ENCODE measurements around the gene FNDC3B. TPM values are rescaled to one million over a fixed set of nuclear protein-coding genes. Genes with fewer than 3 reads are reported as not detected.

The FNDC3B gene
- total and polyA plus RNA-seq, 9 of the 15 experiments (the other 6 are each of a cell fraction or from before 2014, with no cell fraction given): 7.0 to 35.8 (median 16.2) TPM

DNA sequence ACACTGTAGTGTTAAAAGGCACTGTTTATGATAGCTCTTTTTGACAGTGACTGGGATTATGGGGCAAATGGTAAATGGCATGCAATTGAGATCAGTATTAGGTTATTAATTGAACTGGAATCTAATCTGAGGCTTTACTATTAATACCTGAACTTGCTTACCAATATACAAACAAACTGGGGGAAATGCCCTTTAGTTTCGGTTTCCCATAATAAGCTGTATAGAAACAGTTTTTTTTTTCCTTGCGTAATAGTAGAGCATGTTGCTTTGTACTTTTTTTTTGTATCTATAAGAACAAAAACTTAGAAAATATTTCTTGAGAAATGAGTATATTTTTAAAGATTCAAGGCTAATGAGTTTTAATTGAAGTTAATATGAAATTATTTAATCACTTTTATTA is 95.0 kb downstream of the FNDC3B start:
- in situ Hi-C loops (cut with MboI): no loop called here
- TF ChIP-seq ZNF263 (CRISPR knock-in tag; IDR thresholded peaks at IDR 0.05; ENCODE audit: borderline replicate concordance): no peak
- no peak for TF ChIP-seq ZNF239 (CRISPR knock-in tag; IDR thresholded peaks at IDR 0.05)
- peak; percentile 66 for TF ChIP-seq CEBPB (tag; IDR thresholded peaks at IDR 0.05)
- no peak for TF ChIP-seq CEBPG (CRISPR knock-in tag; IDR thresholded peaks at IDR 0.05)
- TF ChIP-seq CEBPG (tag; conservative IDR thresholded peaks at IDR 0.05 in 1 of 2, IDR thresholded peaks at IDR 0.05 in 1 of 2): peak; percentile 27 to 55; a peak in 3 of 4 replicates
- ATAC-seq: no peak
- intact Hi-C loops (cut with micrococcal nuclease): loop anchor here (5.0 kb wide), 1 partner anchor 97 kb away; the partner anchor contains the start of gene FNDC3B
- H3K9ac ChIP-seq (ENCODE audit: insufficient read depth in 1 of 2, low read depth in 2 of 2, low read length in 2 of 2): no peak overlapping the region
- WGBS (ENCODE audit: insufficient coverage, low coverage, missing lambda C conversion rate): 96% methylated on average over 2 of the region's 2 CpGs
- H3K4me1 ChIP-seq (replicated peaks in 1 of 2; ENCODE audit: control insufficient read depth in 2 of 2, insufficient read depth in 2 of 2, low read length in 2 of 2): peaks cover 0 to 44% of the 10 kb centered on the region in 2 experiments; a peak in 4 of 5 replicates
- DNase-seq (ENCODE audit: extremely low read depth in 1 of 4, low spot score in 3 of 4): no peak
- no TSS peak for BruUV-seq (replicated peaks)
- no peak overlapping the region for H3K4me2 ChIP-seq (ENCODE audit: insufficient read depth, low read length)
- H3K4me3 ChIP-seq: no peak overlapping the region
- H2AFZ ChIP-seq (ENCODE audit: low read depth, low read length): no peak overlapping the region
- 0 out of 2 replicates have a peak, but pooled peaks cover 2% of the 10 kb centered on the region for H3K9me3 ChIP-seq (replicated peaks; ENCODE audit: control insufficient read depth, insufficient read depth, low read depth, low read length)
- no peaks in the 10 kb centered on the region for H4K20me1 ChIP-seq (replicated peaks; ENCODE audit: control insufficient read depth, insufficient read depth, low read length)
- CTCF ChIA-PET (ENCODE audit: low intra/inter-chr PET ratio): no interaction called here
- no peak for FAIRE-seq
- no peaks in the 10 kb centered on the region for H3K27me3 ChIP-seq (ENCODE audit: control insufficient read depth in 2 of 2, insufficient read depth in 2 of 2, low read length in 2 of 2)
- no peaks in the 10 kb centered on the region for H3K9me1 ChIP-seq (ENCODE audit: control insufficient read depth, insufficient read depth, low read length)
- H3K79me2 ChIP-seq (ENCODE audit: control insufficient read depth, insufficient read depth, low read length): peaks cover 42% of the 10 kb centered on the region
- H3K27ac ChIP-seq (ENCODE audit: extremely low read depth, low read depth, low read length): no peak overlapping the region
- POLR2A ChIA-PET: interaction anchor here (1.0 to 1.6 kb wide), 2 partner anchors 13 to 15 kb away, joined by 3 to 6 read pairs; no protein-coding TSS in a partner anchor
- H3K36me3 ChIP-seq (ENCODE audit: control insufficient read depth, insufficient read depth, low read length): peaks cover 16% of the 10 kb centered on the region

DNA sequence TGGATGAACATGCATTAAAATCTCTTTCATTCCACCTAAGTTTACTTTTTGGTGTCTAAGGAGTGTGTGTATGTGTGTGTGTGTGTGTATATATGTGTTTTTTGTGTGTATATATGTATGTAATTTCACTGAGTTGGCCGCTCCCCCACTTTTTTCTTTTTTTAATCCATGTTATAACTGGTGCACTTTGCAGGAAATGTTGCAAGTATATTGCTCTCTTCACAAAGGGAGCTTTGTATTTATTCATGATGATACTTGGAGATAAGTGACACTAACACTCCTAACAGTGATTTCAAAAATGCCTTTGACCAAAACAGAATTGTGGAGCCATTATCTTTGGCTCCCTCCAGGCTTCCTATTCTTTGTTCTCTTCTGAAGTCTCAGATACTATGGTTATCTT is 95.8 kb downstream of the FNDC3B start:
- H3K27me3 ChIP-seq (ENCODE audit: control insufficient read depth in 2 of 2, insufficient read depth in 2 of 2, low read length in 2 of 2): no peaks in the 10 kb centered on the region
- TF ChIP-seq ZNF586 (CRISPR knock-in tag; conservative IDR thresholded peaks at IDR 0.05): no peak
- TF ChIP-seq SOX6 (IDR thresholded peaks at IDR 0.05): 0 out of 2 replicates have a peak, but pooled peaks have one; percentile 22
- 100% methylated on average over 1 of the region's 1 CpG for WGBS (ENCODE audit: insufficient coverage, low coverage, missing lambda C conversion rate)
- no peak overlapping the region for H3K4me3 ChIP-seq
- 0 out of 2 replicates have a peak, but pooled peaks cover 2% of the 10 kb centered on the region for H3K9me3 ChIP-seq (replicated peaks; ENCODE audit: control insufficient read depth, insufficient read depth, low read depth, low read length)
- peaks cover 50% of the 10 kb centered on the region for H3K79me2 ChIP-seq (ENCODE audit: control insufficient read depth, insufficient read depth, low read length)
- ChIA-PET POLR2A (interaction anchor here (0.7 to 1.6 kb wide), 2 partner anchors 14 to 40 kb away, joined by 3 to 6 read pairs; no protein-coding TSS in a partner anchor), CTCF (ENCODE audit: low intra/inter-chr PET ratio) (no interaction called here)
- in situ Hi-C loops (cut with MboI) (no loop called here), intact Hi-C loops (cut with micrococcal nuclease) (no loop called here)
- no peak overlapping the region for H3K9ac ChIP-seq (ENCODE audit: insufficient read depth in 1 of 2, low read depth in 2 of 2, low read length in 2 of 2)
- H2AFZ ChIP-seq (ENCODE audit: low read depth, low read length): no peak overlapping the region
- FAIRE-seq (no peak), ATAC-seq (no peak), DNase-seq (ENCODE audit: extremely low read depth in 1 of 4, low spot score in 3 of 4) (no peak)
- BruUV-seq (replicated peaks): no TSS peak
- H3K36me3 ChIP-seq (ENCODE audit: control insufficient read depth, insufficient read depth, low read length): peaks cover 21% of the 10 kb centered on the region
- H3K4me1 ChIP-seq (replicated peaks in 1 of 2; ENCODE audit: control insufficient read depth in 2 of 2, insufficient read depth in 2 of 2, low read length in 2 of 2): peaks cover 0 to 47% of the 10 kb centered on the region in 2 experiments; a peak in 4 of 5 replicates
- H3K9me1 ChIP-seq (ENCODE audit: control insufficient read depth, insufficient read depth, low read length): peaks cover 3% of the 10 kb centered on the region
- no peaks in the 10 kb centered on the region for H4K20me1 ChIP-seq (replicated peaks; ENCODE audit: control insufficient read depth, insufficient read depth, low read length)
- peak overlapping the region; percentile 50; the same call in 2 of the 3 replicates for H3K27ac ChIP-seq (ENCODE audit: extremely low read depth, low read depth, low read length)
- H3K4me2 ChIP-seq (ENCODE audit: insufficient read depth, low read length): no peak overlapping the region
